AG08396 (cell line): ENCODE measurements around the gene MIEF1.
A peak's percentile ranks its signal among the peaks of the same experiment; 100 is the strongest.
"Not testable (repeated sequence)": the region's sequence is repeated elsewhere in the genome, so short reads cannot be mapped to it uniquely, and the experiment has no call there.

Source experiments
- DNase-seq: peaks from one replicate; pipeline ENCODE4 v3.0.0; 2012; ENCODE audit warnings: low spot score, mixed read lengths

Gene MIEF1

DNA sequence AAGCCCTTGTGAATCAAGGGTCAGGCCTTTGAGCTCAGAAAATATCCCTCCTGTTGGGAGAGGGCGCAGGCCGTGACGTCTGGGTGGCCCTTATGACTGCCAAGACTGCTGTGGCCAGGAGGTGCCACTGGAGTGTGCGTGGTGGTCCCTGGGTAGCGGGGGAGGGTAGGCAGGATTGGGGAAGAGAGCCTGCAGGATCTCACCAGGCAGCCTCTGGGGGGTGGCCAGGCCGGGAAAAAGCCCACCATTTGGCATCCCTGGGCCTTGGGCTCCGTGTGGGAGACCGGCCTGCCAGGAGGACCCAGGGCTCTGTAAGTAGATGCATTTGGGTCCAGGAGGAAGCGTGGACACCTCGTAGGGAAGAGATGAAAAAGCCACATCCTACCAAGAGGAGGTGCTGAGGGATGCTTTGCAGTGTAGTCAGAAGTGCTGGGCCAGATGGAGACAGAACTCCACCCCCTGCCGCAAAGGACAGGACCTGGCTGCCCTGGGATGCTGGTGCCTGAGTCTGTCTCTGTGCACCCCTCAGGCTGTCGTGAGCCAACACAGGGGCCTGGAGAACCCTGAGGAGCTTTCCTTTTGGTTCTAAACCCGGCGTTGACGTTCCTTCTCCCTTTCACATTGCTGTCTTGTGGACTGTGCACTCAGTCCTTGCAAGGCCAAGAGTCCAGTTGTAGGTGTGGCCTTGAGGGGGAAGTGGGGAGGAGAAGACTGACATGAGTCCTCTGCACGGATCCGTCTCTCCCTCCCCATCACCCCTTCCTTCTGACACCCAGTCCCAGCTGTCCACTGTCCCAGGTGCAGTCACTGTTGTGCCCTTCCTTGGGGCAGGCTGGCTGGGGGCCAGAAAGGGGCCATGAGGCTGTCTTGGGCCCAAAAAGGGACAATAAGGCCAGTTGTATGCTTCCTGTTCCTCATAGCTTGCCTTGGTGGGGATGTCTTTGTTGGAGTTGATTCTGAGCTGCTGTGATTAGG, 12.7 kb upstream of the MIEF1 start:
- DNase-seq: no peak

DNA sequence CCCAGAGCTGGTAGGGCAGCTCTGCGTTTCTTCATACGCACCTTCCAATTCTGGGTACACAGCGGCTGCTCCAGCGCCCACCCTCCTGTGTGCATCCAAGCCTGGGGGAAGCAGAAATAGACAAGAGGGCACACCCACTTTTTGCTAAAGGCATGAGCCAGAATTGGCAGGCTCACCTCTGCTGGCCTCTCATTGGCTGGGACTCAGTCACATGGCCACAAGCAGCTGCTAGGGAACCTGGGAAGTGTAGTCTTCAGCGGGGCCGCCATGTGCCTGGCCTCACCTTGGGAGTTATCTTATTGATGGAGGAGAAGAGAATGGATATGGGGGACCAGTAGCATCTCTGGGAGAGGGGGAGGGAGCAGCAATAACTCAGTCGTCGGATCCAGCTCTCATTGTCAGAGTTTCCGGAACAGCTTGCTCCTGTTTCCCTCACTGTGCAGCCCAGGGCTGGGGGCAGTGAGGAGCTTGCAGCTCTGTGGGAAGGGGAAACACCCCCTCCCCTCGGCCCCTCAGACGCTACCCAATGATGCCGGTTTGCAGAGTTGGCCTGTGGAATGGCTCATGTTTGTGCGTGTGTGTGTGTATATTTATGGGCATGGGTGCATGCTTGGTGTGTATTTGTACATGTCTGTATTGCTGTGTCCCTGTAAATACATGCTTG, 11.8 kb upstream of the MIEF1 start:
- peak; percentile 91 for DNase-seq

DNA sequence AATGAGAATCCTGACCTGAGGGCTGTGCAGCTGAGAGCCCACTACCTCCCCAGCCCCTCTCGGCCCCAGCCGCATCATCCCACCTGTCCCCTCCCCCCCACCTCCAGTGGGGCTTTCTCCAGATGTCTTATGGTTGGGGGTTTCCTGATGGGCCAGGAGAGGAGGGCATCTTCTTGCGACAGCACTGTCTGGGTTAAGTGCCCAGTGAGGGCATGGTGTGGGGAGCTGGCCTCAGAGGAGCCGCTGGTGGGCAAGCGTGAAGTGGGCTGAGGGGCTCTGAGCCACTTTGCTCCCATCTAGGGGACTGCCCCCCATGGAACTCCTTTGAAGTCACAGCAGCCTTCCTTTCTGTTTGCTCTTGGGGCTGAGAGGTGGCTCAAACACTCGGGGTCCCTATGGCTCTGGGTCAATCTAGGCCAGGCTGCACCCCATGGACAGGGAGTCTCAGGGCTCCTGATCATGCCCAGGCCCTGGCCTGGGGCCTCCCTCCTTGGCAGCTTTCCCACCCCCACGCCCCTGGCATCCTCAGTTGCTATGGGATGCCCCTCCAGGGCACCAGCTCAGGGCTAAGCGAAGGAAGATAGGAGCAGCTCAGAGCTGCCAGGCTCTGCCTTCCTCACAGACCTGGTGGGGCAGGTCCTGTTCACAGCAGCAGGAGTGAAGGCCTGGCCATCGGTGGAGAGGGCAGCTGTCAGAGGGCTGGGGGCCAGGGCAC, 11.0 kb upstream of the MIEF1 start:
- DNase-seq: no peak

DNA sequence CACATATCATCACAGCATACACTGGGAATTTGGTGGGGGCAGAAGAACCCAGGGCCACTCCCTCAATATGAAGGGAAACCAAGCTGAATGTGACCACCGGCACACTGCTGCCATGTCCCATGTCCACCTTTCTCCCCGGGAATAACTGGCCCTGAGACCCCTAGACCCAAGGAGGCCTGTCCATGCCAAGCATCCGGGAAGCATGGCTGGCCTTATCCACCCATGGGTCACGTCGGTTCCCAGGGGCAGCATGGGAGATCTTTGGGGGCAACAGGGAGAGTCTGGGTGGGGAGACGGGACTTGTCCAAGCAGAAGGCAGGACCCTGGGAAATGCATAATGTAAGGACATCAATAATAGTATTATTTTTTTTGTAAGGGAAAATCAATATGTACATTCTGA, 10.4 kb upstream of the MIEF1 start:
- DNase-seq: no peak

DNA sequence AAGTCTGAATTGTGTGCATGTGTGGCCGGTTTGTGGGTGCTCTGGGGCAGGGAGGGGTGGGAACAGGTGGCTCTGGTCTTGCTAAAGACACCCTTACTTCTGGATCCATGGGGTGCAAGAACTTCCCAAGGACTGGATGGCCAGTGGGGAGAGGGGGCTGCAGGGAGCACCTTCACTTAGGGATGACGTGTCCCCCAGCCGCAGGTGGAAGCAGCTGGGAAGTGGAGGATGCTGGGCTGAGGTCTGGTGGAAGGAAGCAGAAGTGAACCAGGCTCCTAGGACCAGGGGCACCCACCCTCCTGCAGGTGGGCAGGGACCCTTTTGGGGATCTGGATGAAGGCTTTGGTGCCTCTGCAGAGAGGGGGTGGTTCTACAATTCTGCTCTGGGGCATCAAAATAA, 9.9 kb upstream of the MIEF1 start:
- DNase-seq: no peak

DNA sequence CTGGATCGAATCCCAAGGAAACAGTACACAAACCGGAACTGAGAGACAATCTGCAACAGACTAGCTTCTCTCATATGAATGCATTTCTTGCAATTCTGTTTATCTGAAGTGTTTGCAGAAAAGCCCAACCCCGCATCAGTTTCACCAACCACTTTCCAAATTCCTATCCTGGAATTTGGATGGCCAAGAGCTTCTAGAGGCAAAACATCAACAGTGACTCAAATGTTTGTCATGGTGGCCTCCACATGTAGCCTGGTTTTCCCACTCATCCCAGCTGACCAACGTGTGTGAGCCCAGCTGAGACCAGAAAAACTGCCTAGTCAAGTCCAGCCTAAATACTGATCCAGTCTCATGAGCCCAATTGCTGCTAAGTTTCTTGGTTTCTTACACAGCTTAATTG, 8.3 kb upstream of the MIEF1 start:
- peak; percentile 91 for DNase-seq

DNA sequence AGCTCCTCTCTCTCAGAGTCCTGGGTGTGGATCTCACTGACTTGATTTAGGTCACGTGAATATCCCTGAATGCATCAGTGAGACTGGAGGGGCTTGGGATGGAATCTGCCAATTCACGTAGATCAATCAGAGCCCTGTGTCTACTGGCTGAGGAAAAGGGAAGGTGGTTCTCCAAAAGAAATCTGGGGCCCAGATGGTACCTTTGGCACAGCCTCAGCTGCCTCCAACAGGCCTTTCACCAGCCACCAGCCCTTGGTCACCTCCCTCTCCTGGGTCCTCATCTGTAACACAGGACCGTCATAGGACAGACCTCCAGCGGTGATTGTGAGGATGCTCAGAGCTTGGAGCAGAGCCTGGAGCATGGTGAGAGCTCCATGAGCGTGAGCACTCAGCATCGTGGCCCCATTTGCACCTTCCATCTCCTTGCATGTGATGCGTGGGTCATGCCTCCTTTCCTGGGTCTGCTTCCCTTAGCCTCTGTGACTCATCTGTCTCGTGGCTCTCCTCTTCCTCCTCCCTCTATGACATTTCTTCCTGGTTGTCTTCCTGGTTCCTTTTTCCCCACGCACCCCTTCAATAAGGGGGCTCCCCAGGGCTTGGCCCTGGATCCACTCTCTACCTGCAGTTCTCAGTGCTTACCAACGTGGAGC, 7.5 kb upstream of the MIEF1 start:
- no peak for DNase-seq

DNA sequence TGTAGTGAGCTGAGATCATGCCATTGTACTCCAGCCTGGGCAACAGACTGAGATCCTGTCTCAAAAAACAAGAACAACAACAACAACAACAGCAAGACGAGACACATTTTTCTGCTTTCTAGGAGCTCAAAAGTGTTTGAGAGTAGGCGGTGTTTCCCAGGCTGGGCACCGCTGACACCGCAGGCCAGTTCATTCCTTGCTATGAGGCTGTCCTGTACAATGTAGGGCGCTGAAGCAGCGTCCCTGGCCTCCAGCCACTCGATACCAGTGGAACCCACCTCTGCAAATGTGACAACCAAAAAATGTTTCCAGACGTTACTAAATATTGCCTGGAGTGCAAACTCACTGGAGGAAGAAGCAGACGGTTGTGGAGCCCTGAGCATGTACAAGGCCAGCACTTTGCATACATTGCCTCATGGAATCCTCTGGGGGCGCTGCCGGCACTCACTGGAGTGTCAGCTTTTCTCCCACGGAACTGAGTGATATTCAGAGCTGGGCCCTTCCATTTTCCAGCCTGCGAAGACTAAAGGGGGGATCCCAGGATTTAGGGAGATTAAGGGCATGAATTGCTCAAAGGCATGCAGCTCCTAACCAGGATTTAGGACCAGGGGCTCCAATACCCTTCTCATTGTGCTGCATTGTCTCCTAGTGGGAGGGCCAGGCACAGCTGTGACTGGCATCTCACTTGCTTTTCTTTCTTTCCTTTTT, 5.8 kb upstream of the MIEF1 start:
- DNase-seq: peak; percentile 63

DNA sequence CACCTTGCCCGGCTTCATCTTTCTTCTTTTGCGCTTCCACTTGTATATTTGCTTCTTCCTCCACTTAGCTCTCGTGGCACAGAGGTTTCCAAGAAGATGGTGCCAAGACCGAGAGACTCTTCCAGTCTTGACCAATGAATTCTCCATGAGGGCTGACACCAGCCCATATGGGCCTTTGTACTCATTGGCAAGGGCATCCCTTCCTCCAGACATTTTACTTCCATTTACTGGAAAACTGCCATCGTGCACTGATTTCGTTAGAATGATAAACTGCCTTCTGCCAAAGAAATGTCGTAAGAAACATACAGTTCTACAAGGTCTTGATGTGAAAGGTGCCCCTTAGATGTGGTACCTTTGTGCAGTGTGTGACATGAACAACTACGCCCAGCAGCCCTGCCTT, 4.7 kb upstream of the MIEF1 start:
- DNase-seq: no peak

DNA sequence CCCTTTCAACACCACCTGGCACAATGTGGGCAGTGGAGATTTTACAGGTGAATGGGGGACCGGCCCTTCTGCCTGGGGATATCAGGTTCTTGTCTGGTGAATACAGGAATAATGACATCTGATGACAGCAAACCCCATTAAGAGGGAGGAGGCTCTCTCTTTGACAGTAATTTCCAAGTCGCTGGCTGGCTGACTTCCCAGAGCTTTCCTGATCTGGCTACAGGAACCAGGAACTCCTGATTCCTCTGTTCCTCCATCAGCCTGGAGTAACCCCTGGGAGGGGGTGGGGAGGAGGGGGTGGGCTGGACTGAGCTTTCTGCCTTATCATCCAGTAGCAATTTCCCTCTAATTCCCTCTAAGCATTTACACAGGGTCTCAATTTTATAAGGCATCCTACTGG, 3.7 kb upstream of the MIEF1 start:
- no peak for DNase-seq

DNA sequence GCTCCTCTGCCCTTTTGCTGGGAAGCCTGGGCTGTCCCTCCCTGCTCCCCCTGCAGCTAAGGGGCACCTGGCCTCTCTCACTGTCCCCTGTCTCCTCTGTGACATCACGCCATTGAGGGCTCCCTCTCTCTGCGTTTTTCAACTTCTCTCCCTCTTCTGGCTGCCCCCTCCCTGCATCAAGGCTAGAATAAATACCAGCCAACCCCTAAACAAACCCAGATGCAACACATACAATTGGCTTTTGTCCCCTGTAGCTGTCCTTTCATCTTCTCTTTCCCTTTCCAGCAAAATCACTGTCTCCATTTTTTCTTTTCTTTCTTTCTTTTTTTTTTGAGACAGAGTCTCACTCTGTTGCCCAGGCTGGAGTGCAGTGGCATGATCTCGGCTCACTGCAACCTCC, 3.3 kb upstream of the MIEF1 start:
- DNase-seq: no peak

DNA sequence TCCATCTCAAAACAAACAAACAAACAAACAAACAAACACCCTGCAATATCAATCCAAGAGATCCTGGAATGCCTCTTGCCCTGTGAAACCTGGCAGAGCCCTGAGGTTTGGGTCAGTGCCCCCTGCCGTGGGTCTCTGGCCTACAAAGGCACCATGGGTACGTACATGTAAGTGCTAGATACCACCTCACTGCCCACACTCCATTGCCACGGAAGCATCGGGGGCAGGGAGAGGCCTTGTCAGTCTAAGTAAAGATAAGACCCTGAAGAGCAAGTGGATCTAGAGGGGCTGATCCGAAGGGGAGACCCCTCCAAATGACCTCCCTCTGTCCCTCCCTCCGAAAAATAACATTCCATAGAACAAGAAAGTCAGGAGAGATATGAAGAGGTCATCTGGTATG, 2.0 kb upstream of the MIEF1 start:
- no peak for DNase-seq

DNA sequence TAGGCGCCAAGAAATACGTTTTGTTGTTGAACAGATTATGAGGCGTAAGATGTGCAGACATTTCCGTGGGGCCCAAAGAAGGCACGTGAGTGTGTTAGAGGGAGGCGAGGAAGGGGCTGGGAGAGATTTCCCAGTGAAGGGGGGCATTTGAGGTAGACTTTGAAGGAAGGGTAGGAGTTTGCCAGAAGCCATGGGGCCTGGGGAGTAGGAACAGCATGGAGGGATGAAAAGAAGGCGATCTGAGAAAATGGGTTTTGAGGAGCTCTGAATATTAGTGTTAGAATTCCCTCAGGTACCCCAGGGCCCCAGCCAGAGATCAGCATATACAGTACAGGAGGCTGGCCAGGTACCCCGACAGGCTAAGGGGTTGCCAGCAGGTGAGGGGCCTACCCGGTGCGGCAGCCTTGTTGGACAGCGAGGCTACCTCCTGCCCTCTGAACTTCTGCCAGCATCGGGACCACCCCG, 414 bp upstream of the MIEF1 start:
- no peak for DNase-seq

DNA sequence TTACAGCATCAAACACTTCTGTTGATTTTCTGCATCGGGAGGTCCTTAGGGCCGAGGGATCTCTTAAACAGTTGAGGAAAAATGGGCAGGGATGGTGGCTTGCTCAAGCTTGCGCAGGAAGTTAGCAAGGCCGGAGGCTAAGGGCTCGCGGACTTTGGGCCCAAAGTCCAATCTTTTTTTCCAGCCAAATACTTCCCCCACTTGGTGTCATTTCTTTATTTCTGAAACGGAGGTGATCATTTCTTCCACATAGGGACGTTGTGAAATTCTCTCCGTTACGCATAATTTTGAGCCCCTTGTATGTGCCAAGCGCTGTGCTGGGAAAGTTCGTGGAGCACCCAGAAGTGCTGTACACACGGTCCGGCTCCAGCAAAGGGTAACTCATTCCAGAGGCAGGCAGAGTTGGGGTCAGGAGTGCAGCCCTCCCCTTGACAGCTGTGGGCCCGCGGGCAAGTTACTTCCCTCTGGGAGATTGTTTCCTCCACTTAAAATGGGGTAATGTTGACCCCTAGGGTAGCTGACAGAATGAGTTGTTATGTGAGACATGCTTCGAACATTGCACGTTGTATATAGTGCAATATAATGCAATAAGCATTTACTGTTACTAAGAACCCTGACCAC, 809 bp downstream of the MIEF1 start:
- DNase-seq: no peak

DNA sequence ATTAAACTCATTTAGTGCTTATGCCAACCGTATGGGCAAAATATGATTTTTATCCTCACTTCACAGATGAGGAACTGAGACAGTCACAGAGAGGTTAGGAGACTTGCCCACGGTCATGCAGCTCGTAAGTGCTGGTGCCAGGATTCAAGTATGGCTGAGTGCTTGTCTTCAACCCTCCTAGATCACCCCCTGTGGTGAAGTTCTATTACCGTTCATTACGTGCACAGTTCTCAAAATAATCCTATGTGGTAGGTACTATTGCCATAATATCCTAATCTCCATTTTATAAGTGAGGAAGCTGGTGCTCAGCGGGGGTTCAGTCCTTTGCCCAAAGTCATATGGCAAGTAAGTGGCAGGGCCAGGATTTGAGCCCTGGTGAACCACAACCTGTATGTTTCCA, 1.5 kb downstream of the MIEF1 start:
- no peak for DNase-seq

DNA sequence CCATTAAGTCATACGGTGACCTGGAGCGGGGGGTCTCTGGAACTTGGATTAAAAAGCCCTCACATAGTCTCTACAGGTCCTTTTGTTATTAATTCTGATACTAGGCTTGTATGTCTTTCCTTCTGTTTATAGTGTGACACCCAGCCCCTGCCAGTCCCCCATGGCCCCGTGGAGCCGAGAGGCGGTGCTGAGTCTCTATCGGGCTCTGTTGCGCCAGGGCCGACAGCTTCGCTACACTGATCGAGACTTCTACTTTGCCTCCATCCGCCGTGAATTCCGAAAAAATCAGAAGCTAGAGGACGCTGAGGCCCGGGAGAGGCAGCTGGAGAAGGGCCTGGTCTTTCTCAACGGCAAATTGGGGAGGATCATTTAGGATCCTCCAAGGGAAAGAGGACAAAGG, 2.0 kb downstream of the MIEF1 start:
- DNase-seq: no peak

DNA sequence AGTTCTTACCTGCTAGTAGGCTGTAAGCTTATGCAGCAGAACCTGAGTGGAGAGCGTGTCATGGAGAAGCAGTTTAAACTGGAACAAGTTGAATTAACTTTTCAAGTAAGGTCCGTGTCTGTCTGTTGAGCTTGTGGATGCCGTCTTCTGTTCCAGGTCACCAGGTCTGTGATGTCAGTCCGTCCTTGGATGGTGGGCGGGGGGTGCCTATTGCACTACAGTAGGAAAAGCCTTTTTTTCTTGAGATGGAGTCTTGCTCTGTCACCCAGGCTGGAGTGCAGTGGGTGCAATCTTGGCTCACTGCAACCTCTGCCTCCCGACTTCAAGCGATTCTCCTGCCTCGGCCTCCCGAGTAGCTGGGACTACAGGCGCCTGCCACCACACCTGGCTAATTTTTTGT, 4.9 kb downstream of the MIEF1 start:
- DNase-seq: not testable (repeated sequence)

DNA sequence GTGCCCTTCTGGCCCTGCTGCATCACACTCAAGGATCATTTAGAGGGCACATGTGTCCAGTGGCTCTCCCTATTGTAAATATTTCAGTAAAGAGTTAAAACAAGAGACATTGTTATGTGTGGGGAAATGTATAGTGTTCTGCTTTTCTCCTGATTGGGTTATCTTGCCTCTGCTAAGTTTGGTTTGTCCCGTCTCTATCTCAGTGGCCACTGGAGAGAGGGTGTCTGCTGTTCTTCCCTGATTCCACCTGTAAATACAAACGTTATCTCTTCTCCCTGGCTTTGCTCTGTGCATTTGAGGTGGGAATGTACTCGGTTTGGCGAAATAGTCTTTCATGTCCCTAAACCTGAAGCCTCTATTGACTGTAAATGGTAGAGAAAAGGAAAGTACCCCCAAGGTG, 6.3 kb downstream of the MIEF1 start:
- DNase-seq: no peak

DNA sequence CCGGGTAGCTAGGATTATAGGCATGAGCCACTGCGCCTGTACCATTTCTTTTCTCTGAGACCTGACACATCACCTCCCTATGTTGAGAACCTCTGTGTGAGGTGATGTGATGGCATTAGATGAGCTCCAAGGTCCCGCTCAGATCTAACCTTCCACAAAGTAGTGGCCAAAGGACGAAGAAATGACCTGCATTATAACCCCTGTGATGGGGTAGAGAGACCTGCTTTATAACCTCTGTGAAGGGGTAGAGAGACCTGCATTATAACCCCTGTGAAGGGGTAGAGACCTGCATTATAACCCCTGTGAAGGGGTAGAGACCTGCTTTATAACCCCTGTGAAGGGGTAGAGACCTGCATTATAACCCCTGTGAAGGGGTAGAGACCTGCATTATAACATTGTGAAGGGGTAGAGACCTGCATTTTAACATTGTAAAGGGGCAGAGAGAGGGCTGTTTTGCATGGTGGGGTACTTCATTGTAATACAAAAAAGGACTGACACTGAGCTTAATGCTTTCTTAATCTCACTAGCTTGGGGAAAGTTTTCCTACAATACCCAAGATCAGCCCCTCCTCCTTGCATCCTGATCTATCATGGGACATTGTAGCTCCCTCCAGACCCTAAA, 8.5 kb downstream of the MIEF1 start:
- no peak for DNase-seq

DNA sequence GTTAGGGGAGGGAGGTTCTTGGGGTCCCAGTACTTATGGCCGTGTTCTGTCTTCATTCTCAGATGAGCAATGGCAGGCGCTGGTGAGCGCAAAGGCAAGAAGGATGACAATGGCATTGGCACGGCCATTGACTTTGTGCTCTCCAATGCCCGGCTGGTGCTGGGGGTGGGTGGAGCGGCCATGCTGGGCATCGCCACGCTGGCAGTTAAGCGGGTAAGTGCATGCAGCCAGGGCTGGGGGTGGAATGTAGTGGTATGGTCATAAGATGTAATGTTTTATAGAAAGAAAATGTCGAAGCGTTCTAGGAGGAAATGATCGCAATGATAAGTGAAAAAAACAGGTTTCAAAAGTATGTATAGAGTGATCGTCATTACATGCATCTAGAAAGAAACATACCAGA, 9.1 kb downstream of the MIEF1 start:
- DNase-seq: no peak

DNA sequence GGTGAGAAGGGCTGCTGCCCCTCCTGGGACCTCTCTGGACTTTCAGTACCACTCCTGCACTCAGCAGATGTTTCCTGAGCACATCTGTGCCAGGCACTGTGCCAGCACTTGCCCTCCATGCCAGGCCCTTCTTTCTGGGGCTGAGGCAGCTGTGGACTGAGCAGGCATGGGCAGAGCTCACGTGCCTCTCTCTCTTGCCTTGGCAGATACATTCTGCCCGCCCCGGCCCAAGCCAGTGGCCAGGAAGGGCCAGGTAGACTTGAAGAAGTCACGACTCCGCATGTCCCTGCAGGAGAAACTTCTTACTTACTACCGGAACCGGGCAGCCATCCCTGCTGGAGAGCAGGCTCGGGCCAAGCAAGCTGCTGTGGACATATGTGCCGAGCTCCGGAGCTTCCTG, 9.9 kb downstream of the MIEF1 start:
- DNase-seq: no peak
